Endothelial cell of umbilical vein (primary cell): ENCODE data around the gene ERFL. TPM values are rescaled to one million over a fixed set of nuclear protein-coding genes. Genes with fewer than 3 reads are reported as not detected.

Source experiments
- BruUV-seq: library from RNA; stranded (reverse); fragments of 400-500 nt; replicated peaks from 2 replicates; lab custom pipeline; 2021; lab: Mats Ljungman, UMichigan
- CTCF ChIA-PET: fragments of 300-600, 350-600 bp; sonication (Branson Sonifier 250); formaldehyde crosslinking; loops from one replicate; lab custom pipeline; 2021; ENCODE audit warnings: antibody characterized with exemption, inconsistent platforms; lab: Charles Lee
- POLR2A ChIA-PET: fragments of 300-600, 350-600 bp; sonication (Branson Sonifier 250); formaldehyde crosslinking; loops from one replicate; lab custom pipeline; 2021; ENCODE audit warnings: antibody characterized with exemption, inconsistent platforms; lab: Charles Lee
- DNase-seq: peaks from one replicate; pipeline ENCODE4 v3.0.0-alpha.2; 2011; ENCODE audit warnings: low read depth, low spot score
- FAIRE-seq: peaks from 2 replicates; lab custom pipeline; 2011; peaks lifted over from hg19 to GRCh38; lab: Jason Lieb, UNC
- H2AFZ ChIP-seq: 2 replicates; pipeline ENCODE4 v1.6.0; 2012; ENCODE audit warnings: low read depth, low read length, control low read depth, inconsistent platforms
- H3K27ac ChIP-seq: 2 replicates; pipeline ENCODE4 v1.5.1; 2011; ENCODE audit warnings: low read depth, mild to moderate bottlenecking, control low read depth, low read length, moderate library complexity; ENCODE audit not compliant: insufficient read depth
- H3K27me3 ChIP-seq, 2 experiments: 2 replicates each; pipeline versions ENCODE4 v1.6.0 to v1.6.1; 2011; ENCODE audit warnings: low read length in 2 of 2, mixed read lengths in 1 of 2; ENCODE audit not compliant: control insufficient read depth in 2 of 2, insufficient read depth in 2 of 2
- H3K36me3 ChIP-seq, 2 experiments: 2 replicates in 1 of 2; 3 replicates in 1 of 2; pipeline ENCODE4 v1.5.1; 2011; ENCODE audit warnings: low read length in 2 of 2, mild to moderate bottlenecking in 1 of 2, moderate library complexity in 1 of 2; ENCODE audit not compliant: control insufficient read depth in 2 of 2, insufficient read depth in 2 of 2; ENCODE audit errors: extremely low read depth in 1 of 2
- H3K4me1 ChIP-seq: 3 replicates; pipeline ENCODE4 v1.5.1; 2011; ENCODE audit warnings: mild to moderate bottlenecking, low read length; ENCODE audit not compliant: control insufficient read depth, insufficient read depth; ENCODE audit errors: extremely low read depth
- H3K4me2 ChIP-seq: 2 replicates; pipeline ENCODE4 v1.6.1; 2011; ENCODE audit warnings: low read length, control low read depth, mixed read lengths; ENCODE audit not compliant: insufficient read depth
- H3K4me3 ChIP-seq, 3 experiments: fragments of 200-600 bp in 1 of 3; sonication (generic), shearing (Covaris generic) in 1 of 3; replicated peaks in 1 of 3; 2 replicates each; pipeline ENCODE4 v1.5.1; 2011 to 2016; ENCODE audit warnings: control low read depth in 3 of 3, low read length in 3 of 3, mild to moderate bottlenecking in 2 of 3, inconsistent platforms in 1 of 3, low read depth in 1 of 3, moderate library complexity in 1 of 3; ENCODE audit not compliant: insufficient read depth in 1 of 3
- H3K79me2 ChIP-seq: 2 replicates; pipeline ENCODE4 v1.6.0; 2012; ENCODE audit warnings: low read length, inconsistent platforms; ENCODE audit not compliant: control insufficient read depth, insufficient read depth
- H3K9ac ChIP-seq: replicated peaks from 2 replicates; pipeline ENCODE3; 2011; ENCODE audit warnings: low read length, control low read depth; ENCODE audit not compliant: insufficient read depth; ENCODE audit errors: extremely low read depth
- H3K9me1 ChIP-seq: replicated peaks from 3 replicates; pipeline ENCODE4 v1.6.0; 2011; ENCODE audit warnings: mild to moderate bottlenecking, low read length; ENCODE audit not compliant: control insufficient read depth, insufficient read depth; ENCODE audit errors: extremely low read depth
- H3K9me3 ChIP-seq: replicated peaks from 2 replicates; pipeline ENCODE4 v1.5.1; 2012; ENCODE audit warnings: low read length, inconsistent platforms; ENCODE audit not compliant: control insufficient read depth, insufficient read depth
- H4K20me1 ChIP-seq: replicated peaks from 2 replicates; pipeline ENCODE3; 2011; ENCODE audit warnings: mild to moderate bottlenecking, low read length; ENCODE audit not compliant: control insufficient read depth, insufficient read depth; ENCODE audit errors: extremely low read depth
- CTCF ChIP-seq, 2 donors: IDR thresholded peaks; 1 replicate in 1 of 2; 2 replicates in 1 of 2; pipeline ENCODE4 v1.5.1; 2011; ENCODE audit warnings: low read length in 2 of 2, mild to moderate bottlenecking in 2 of 2, moderate library complexity in 2 of 2, control low read depth in 1 of 2, inconsistent platforms in 1 of 2, low read depth in 1 of 2; ENCODE audit not compliant: insufficient read depth in 1 of 2; ENCODE audit errors: extremely low read depth in 1 of 2
- EZH2 ChIP-seq: IDR thresholded peaks from 2 replicates; pipeline ENCODE4 v1.6.1; 2012; ENCODE audit warnings: borderline replicate concordance, low read depth, mild to moderate bottlenecking, moderate library complexity, low read length, inconsistent platforms; ENCODE audit not compliant: severe bottlenecking
- GATA2 ChIP-seq: IDR thresholded peaks from 2 replicates; pipeline ENCODE4 v1.7.0; 2011; ENCODE audit warnings: low read depth, mild to moderate bottlenecking, moderate library complexity, mixed read lengths, low read length; ENCODE audit not compliant: insufficient read length, insufficient read depth
- JUN ChIP-seq: IDR thresholded peaks from 2 replicates; pipeline ENCODE4 v1.6.1; 2011; ENCODE audit warnings: borderline replicate concordance, low read depth; ENCODE audit not compliant: insufficient read length, insufficient read depth
- MAX ChIP-seq: IDR thresholded peaks from 2 replicates; pipeline ENCODE4 v1.6.1; 2011; ENCODE audit not compliant: insufficient read depth, insufficient read length
- POLR2AphosphoS5 ChIP-seq: IDR thresholded peaks from 2 replicates; pipeline ENCODE4 v1.6.1; 2012; ENCODE audit warnings: low read depth, mild to moderate bottlenecking, control low read depth, low read length, moderate library complexity; ENCODE audit not compliant: insufficient read depth
- dilution Hi-C: fragments of 300-500 bp; cut with MboI; formaldehyde crosslinking; loops from one replicate; pipeline ENCODE4 v1.15.0; 2019; ENCODE audit warnings: low sequenced_read_pairs; ENCODE audit not compliant: extremely low pct_ligation_motif_present
- intact Hi-C: fragments of 100-400 bp; cut with micrococcal nuclease; formaldehyde crosslinking; loops from one replicate; pipeline ENCODE4 v1.10.0; 2022
- polyA plus RNA-seq, 4 experiments: library from polyadenylated mRNA; depleted of rRNA in 3 of 4; stranded (reverse) in 3 of 4; unstranded in 1 of 4; fragments of >200 nt; gene quantifications; 2 replicates each; pipeline versions ENCODE4 v1.2.1 to v1.2.3, GENCODE V29; 2011 to 2012; ENCODE audit warnings: missing spikeins in 1 of 4
- total RNA-seq: library from RNA; stranded (reverse); gene quantifications from 2 replicates; pipeline ENCODE4 v1.2.3, GENCODE V29; 2021

The ERFL gene
- total and polyA plus RNA-seq, 2 donors (not counting 3 experiments of a cell fraction or from before 2014, with no cell fraction given) = not detected

GRCh38 chr19:41912899-41913537 is 15.2 kb downstream of the ERFL start:
- H3K27me3 ChIP-seq = peaks cover 47 to 59% of the 10 kb centered on the region in 2 experiments
- no peak overlapping the region for H3K9ac ChIP-seq
- intact Hi-C loops = no loop called here
- H2AFZ ChIP-seq = no peak overlapping the region
- no peaks in the 10 kb centered on the region for H3K4me1 ChIP-seq
- BruUV-seq = no TSS peak
- CTCF ChIA-PET = no interaction called here
- H4K20me1 ChIP-seq = no peaks in the 10 kb centered on the region
- no peaks in the 10 kb centered on the region for H3K9me1 ChIP-seq
- TF ChIP-seq JUN (no peak), POLR2AphosphoS5 (no peak), EZH2 (peak; percentile 74)
- no peak overlapping the region for H3K4me3 ChIP-seq
- dilution Hi-C loops = no loop called here
- H3K36me3 ChIP-seq = no peaks in the 10 kb centered on the region
- no peaks in the 10 kb centered on the region for H3K9me3 ChIP-seq
- H3K79me2 ChIP-seq = no peaks in the 10 kb centered on the region
- no peak for FAIRE-seq
- H3K27ac ChIP-seq = no peak overlapping the region
- H3K4me2 ChIP-seq = no peak overlapping the region
- POLR2A ChIA-PET = no interaction called here
- DNase-seq = no peak

- Histone ChIP-seq H3K27me3 (peaks cover 46 to 56% of the 10 kb centered on the region in 2 experiments), H2AFZ (no peak overlapping the region), H3K9me3 (no peaks in the 10 kb centered on the region), H3K36me3 (no peaks in the 10 kb centered on the region), H3K9ac (no peak overlapping the region), H3K9me1 (no peaks in the 10 kb centered on the region), H3K4me2 (no peak overlapping the region), H3K4me1 (no peaks in the 10 kb centered on the region), H3K79me2 (no peaks in the 10 kb centered on the region), H4K20me1 (no peaks in the 10 kb centered on the region), H3K27ac (no peak overlapping the region), H3K4me3 (no peak overlapping the region)
- ChIA-PET CTCF (no interaction called here), POLR2A (no interaction called here)
- intact Hi-C loops (no loop called here), dilution Hi-C loops (no loop called here)
- no peak for DNase-seq
- BruUV-seq = no TSS peak
- FAIRE-seq = no peak
- no peak for TF ChIP-seq GATA2
- no peak for TF ChIP-seq MAX
- no peak for TF ChIP-seq JUN
- peak; percentile 98 for TF ChIP-seq EZH2
- no peak for TF ChIP-seq CTCF (IDR thresholded peaks at IDR 0.05; ENCODE audit: extremely low read depth in 1 of 2, insufficient read depth in 1 of 2, low read depth in 1 of 2, low read length in 2 of 2)
Measured at GRCh38 chr19:41911889-41912731, 16.1 kb downstream of the ERFL start.
